Myometrial cell (primary cell): ENCODE measurements around the gene PRR5. TPM values are rescaled to one million over a fixed set of nuclear protein-coding genes. Genes with fewer than 3 reads are reported as not detected.

Experiments used
- total RNA-seq: library from RNA; depleted of rRNA; stranded (reverse); fragments of >200 nt; gene quantifications from 2 replicates; pipeline ENCODE4 v1.2.3, GENCODE V29; 2015

Gene PRR5, protein sequence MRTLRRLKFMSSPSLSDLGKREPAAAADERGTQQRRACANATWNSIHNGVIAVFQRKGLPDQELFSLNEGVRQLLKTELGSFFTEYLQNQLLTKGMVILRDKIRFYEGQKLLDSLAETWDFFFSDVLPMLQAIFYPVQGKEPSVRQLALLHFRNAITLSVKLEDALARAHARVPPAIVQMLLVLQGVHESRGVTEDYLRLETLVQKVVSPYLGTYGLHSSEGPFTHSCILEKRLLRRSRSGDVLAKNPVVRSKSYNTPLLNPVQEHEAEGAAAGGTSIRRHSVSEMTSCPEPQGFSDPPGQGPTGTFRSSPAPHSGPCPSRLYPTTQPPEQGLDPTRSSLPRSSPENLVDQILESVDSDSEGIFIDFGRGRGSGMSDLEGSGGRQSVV
- 3.5 and 8.4 TPM in 2 replicates for total RNA-seq

DNA sequence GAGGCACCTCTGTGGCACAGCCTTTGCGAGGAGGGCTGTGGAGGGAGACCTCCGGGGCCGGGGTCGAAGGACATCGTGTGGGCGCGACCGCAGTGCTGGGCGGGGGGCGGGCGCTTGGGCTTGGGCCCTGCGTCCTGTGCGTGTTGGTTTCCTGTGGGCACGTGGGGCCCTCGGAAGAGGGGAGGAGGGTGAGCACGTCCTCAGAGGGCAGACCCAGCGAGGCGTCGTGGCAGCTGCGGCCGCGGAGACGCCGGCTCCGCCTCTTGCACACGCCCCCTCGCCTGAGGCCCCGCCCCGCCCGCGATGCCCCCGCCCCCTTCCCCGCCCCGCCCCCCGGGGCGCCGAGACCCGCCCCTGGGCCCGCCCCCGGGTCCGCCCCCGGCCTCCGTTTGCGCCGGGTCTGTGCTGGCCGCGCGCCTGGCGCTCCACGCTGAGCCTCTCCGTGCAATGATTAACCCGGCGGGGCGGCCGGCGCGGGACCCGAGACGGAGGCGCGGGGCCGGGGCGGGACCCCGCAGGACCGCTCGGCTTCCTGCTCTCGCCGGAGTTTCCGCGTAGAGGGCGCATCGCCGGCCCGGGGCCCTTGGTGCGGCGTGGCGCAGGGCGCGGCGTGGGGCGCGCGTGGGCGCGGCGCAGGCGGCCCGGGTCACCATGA is at the start of gene PRR5:
TSS of gene PRR5 (plus strand) at position 381 of the 655 bp plus-strand sequence. CDS start at position 652, 271 bp downstream.

DNA sequence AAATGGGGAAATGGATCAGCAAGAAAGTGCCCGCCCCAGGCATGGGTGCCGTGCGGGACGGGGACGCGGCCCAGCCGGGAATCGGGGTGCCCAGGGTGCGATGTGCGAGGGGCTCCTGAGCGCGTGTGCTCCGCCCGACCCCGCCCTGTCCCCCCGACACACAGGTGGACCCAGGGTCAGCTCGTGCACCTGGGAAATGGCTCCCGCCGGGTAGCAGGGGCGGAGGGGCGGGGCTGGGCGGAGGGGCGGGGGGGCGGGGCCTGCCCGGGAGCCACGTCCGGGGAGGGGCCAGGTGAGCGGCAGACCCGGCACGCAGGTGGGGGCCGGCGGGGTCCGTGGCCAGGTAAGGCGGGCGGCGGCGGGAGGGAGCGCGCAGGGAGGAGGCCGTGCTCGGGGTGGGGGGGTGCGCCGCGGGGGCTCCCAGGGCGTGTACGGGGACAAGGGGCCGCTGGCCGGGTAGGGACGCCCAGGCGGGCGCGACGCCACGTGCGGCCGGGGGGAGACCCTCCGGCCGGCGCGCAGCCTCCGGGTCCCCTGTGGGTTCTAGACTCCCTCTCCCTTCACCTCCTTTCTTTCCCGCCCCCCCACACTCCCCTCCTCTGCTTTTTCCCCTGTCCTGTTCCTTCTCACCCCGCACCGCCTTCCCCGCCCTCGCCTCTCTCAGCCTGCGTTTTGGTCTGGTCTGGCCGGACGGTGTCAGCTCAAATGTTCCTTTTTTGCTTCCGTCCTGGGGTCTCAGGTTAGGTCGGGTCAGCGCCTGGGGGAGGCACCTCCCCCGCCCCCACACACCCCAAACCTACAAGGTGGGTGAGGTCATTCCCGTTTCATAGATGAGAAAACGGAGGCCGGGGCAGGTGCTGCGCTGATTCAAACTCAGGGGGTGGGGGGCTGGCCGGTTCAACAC is 50.5 kb downstream of the PRR5 start, which contains the start of gene ARHGAP8:
TSS of gene ARHGAP8 (plus strand) at position 291 of the 904 bp plus-strand sequence. CDS start 33,953 bp downstream, outside the sequence.

Other genes with a start within 250 kb of the PRR5 start
- 13.5 and 15.2 TPM in 2 replicates for gene RTL6, start 204.0 kb upstream of the PRR5 start, total RNA-seq
- gene ARHGAP8, start 50.4 kb downstream of the PRR5 start, total RNA-seq: not detected in 2 replicates